HepG2 (cell line): ENCODE data around the gene NUTF2. TPM values are rescaled to one million over a fixed set of nuclear protein-coding genes. Genes with fewer than 3 reads are reported as not detected.

Source experiments
- DMTF1 ChIP-seq: sonication (generic); formaldehyde crosslinking; IDR thresholded peaks from 2 replicates; pipeline ENCODE4 v1.4.0; 2020; ENCODE audit warnings: mild to moderate bottlenecking, missing genetic modification reagents
- MAZ ChIP-seq, 2 experiments: sonication (generic) in 1 of 2; formaldehyde crosslinking in 1 of 2; IDR thresholded peaks; 2 replicates each; pipeline versions ENCODE4 v1.5.0 to v1.6.1; 2012 to 2020; ENCODE audit warnings: low read depth in 2 of 2, mild to moderate bottlenecking in 2 of 2, borderline replicate concordance in 1 of 2, improper control_type of control experiment in 1 of 2, low read length in 1 of 2, missing genetic modification reagents in 1 of 2, moderate library complexity in 1 of 2
- MED8 ChIP-seq: sonication (generic); formaldehyde crosslinking; IDR thresholded peaks from 2 replicates; pipeline ENCODE4 v1.8.1; 2023; ENCODE audit warnings: mild to moderate bottlenecking, missing genetic modification reagents; ENCODE audit not compliant: insufficient replicate concordance
- RERE ChIP-seq: IDR thresholded peaks from 2 replicates; pipeline ENCODE4 v1.6.1; 2016; ENCODE audit warnings: low read depth, missing genetic modification reagents, missing compliant biosample characterization
- SKI ChIP-seq: fragments of 450-650 bp; IDR thresholded peaks from one replicate; pipeline ENCODE4 v1.6.1; 2018; ENCODE audit warnings: mild to moderate bottlenecking; ENCODE audit not compliant: partially characterized antibody
- TBX3 ChIP-seq: fragments of 450-650 bp; IDR thresholded peaks from 2 replicates; pipeline ENCODE4 v1.6.1; 2017; ENCODE audit warnings: antibody characterized with exemption, mild to moderate bottlenecking, inconsistent platforms, borderline replicate concordance
- ZFP1 ChIP-seq: IDR thresholded peaks from 2 replicates; pipeline ENCODE4 v1.6.1; 2016
- polyA plus RNA-seq, 8 experiments: library from polyadenylated mRNA; depleted of rRNA in 3 of 8; stranded (reverse) in 7 of 8; unstranded in 1 of 8; fragments of >200 nt; fragmentation: Illumina TruSeq in 4 of 8; extraction: Trizol in 4 of 8; gene quantifications; 2 replicates each; pipeline versions ENCODE4 v1.2.1 to v1.2.3, GENCODE V29; 2011 to 2016; ENCODE audit warnings: low read depth in 4 of 8, missing spikeins in 1 of 8, mixed read lengths in 1 of 8; ENCODE audit not compliant: insufficient read depth in 1 of 8
- total RNA-seq, 5 experiments: library from RNA; depleted of rRNA; stranded (reverse); fragments of >200 nt; fragmentation: Illumina TruSeq; extraction: Trizol; gene quantifications; 2 replicates each; pipeline ENCODE4 v1.2.3, GENCODE V29; 2016; ENCODE audit warnings: low read depth in 1 of 5
- TF ChIP-seq, protein P1 (sequence below): sonication (generic); formaldehyde crosslinking; IDR thresholded peaks from 2 replicates; pipeline ENCODE4 v1.4.0; 2020; ENCODE audit warnings: missing genetic modification reagents
- TF ChIP-seq, protein P2 (sequence below): sonication (generic); formaldehyde crosslinking; IDR thresholded peaks from 2 replicates; pipeline ENCODE4 v1.8.0; 2023; ENCODE audit warnings: mild to moderate bottlenecking, missing genetic modification reagents

The NUTF2 gene
- total and polyA plus RNA-seq, 2 of the 13 experiments (the other 11 are each of a cell fraction or from before 2014, with no cell fraction given) = 168 to 214 TPM

GRCh38 chr16:67806428-67807147 lies 40.1 kb upstream of the NUTF2 start, which contains the start of the genes RANBP10 and TSNAXIP1 (continued):
- TF ChIP-seq DMTF1 (CRISPR knock-in tag) = no peak
- TF ChIP-seq, protein P1, sequence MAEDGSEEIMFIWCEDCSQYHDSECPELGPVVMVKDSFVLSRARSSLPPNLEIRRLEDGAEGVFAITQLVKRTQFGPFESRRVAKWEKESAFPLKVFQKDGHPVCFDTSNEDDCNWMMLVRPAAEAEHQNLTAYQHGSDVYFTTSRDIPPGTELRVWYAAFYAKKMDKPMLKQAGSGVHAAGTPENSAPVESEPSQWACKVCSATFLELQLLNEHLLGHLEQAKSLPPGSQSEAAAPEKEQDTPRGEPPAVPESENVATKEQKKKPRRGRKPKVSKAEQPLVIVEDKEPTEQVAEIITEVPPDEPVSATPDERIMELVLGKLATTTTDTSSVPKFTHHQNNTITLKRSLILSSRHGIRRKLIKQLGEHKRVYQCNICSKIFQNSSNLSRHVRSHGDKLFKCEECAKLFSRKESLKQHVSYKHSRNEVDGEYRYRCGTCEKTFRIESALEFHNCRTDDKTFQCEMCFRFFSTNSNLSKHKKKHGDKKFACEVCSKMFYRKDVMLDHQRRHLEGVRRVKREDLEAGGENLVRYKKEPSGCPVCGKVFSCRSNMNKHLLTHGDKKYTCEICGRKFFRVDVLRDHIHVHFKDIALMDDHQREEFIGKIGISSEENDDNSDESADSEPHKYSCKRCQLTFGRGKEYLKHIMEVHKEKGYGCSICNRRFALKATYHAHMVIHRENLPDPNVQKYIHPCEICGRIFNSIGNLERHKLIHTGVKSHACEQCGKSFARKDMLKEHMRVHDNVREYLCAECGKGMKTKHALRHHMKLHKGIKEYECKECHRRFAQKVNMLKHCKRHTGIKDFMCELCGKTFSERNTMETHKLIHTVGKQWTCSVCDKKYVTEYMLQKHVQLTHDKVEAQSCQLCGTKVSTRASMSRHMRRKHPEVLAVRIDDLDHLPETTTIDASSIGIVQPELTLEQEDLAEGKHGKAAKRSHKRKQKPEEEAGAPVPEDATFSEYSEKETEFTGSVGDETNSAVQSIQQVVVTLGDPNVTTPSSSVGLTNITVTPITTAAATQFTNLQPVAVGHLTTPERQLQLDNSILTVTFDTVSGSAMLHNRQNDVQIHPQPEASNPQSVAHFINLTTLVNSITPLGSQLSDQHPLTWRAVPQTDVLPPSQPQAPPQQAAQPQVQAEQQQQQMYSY (CRISPR knock-in tag) = no peak
- peak; percentile 33; the same call in 1 of the 2 replicates for TF ChIP-seq TBX3
- no peak for TF ChIP-seq RERE (CRISPR knock-in tag)
- TF ChIP-seq MAZ (IDR thresholded peaks at IDR 0.05; ENCODE audit: borderline replicate concordance, low read depth, low read length) = peak; percentile 81; the same call in 1 of the 2 replicates
- peak; percentile 81 for TF ChIP-seq MAZ (CRISPR knock-in tag; IDR thresholded peaks at IDR 0.05; ENCODE audit: low read depth)
- peak; percentile 11 for TF ChIP-seq SKI
- TF ChIP-seq ZFP1 (CRISPR knock-in tag) = no peak
- TF ChIP-seq, protein P2, sequence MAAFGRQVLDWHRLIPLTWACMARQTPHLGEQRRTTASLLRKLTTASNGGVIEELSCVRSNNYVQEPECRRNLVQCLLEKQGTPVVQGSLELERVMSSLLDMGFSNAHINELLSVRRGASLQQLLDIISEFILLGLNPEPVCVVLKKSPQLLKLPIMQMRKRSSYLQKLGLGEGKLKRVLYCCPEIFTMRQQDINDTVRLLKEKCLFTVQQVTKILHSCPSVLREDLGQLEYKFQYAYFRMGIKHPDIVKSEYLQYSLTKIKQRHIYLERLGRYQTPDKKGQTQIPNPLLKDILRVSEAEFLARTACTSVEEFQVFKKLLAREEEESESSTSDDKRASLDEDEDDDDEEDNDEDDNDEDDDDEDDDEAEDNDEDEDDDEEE (CRISPR knock-in tag) = peak; percentile 59
- peak; percentile 53 for TF ChIP-seq MED8
